Kasumi-1 (cell line): Measurements from ENCODE around the gene NAT9.

Source experiments
- DNase-seq, 2 experiments: peaks; one replicate each; lab custom pipeline; 2025; lab: John Stamatoyannopoulos, UW

Gene NAT9

DNA sequence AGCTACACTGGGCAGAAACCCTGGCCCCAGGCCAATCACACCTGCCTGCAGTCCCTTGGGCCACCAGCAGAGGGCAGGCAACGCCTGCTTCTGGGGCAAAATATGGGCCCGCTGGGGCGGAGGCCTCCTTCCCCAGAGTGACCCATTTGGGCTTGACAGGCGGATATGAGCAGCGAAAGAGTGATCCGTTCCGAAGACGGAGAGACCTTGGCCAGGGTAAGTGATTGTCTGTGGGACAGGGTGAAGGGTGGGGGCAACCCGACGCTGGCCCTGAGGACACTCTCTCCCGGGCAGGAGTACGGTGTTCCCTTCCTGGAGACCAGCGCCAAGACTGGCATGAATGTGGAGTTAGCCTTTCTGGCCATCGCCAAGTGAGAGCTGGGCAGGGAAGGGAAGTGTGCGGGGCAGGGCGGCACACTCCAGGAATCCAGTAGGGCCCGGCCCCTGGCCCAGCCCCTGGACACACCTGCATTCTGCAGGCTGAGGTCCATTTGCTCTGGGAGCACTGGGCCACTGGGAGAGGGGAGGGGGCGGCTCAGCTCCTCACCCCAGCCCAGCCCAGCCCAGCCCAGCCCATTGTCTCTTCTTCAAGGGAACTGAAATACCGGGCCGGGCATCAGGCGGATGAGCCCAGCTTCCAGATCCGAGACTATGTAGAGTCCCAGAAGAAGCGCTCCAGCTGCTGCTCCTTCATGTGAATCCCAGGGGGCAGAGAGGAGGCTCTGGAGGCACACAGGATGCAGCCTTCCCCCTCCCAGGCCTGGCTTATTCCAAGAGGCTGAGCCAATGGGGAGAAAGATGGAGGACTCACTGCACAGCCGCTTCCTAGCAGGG lies 31.2 kb downstream of the NAT9 start:
- peak; percentile 36 to 46 for DNase-seq

DNA sequence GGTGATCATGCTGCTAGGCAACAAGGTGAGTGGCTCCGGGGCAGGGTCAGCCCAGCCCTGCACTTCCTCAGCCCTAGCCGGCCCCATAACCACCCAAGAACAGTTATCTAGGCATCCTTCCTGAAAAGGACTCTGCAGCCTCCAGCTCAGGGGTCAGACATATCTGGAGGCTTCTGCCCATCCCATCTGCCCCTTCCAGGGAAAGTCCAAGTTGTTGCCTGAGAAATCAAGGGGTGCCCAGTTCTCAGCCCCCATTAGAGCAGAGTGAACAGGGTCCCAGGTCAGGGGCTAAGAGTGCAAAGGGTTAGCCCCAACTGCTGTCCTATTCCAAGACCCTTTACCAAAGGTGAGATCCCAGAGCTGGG lies 31.8 kb downstream of the NAT9 start:
- no peak for DNase-seq

DNA sequence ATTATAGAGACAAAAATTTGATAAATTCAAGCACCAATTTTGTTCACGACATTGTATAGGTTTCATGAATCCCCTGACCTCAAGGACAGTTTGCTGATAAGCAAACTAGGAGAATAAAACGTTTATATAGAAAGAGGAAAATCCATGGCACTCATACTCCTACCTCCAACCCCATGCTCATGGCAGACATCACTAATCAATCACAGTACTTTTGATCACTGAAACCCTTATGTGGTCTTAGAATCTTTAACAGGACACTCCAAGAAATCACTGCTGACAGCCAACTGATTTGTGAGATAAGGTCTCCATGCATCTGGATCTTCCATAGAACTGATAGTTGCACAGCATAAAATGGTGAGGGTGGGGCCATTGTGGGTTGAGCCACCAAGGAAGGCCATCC lies 32.4 kb downstream of the NAT9 start:
- no peak for DNase-seq

- no peak for DNase-seq
Observed at GRCh38 chr17:74742978-74743545, 33.1 kb downstream of the NAT9 start.

DNA sequence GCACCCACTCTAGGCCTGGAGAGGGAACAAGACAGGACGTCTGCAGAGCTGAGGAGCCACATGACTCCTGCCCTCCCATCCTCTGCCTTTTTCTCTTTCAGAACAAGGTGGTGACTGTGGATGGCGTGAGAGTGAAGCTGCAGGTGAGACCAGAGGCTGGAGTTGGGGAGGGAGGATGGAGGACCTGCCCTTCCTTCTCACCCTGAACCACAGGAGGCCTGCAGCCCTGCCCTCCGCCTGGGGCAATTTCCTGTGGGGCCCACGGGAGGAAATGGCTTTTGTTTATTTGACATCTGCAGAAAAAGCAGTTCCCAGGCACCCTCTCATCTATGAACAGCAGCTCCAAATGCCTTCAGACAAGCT lies 34.0 kb downstream of the NAT9 start:
- DNase-seq, result peak; percentile 94 to 95

DNA sequence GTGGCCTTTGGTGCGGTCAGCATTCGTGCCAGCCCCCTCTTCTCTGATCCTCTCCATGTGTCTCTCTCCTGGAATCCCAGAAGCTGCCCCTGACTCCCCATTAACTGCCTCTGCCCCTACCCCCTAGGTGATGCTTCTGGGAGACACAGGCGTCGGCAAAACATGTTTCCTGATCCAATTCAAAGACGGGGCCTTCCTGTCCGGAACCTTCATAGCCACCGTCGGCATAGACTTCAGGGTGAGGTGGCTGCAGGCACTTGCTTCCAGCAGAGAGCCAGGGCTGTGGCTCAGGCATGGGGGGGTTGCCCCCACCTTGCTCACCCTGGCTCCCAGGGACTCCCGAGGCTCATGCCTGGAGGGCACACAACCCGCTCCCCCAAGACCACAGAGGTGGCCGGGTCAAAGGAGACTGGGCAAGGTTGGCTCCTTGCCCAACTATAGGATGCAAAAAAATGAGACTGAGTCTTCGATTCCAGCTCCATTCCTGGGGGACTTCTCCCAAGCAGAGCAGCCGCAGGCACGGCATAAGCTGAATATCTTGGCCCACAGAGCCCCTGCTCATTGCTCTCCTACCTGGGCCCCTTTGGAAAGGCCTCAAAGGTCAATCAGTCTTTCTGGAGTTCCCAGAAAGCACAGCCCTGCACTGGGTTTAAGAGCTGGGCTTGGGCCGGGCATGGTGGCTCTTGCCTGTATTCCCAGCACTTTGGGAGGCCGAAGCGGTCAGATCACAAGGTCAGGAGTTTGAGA lies 35.3 kb downstream of the NAT9 start:
- DNase-seq, result no peak

DNA sequence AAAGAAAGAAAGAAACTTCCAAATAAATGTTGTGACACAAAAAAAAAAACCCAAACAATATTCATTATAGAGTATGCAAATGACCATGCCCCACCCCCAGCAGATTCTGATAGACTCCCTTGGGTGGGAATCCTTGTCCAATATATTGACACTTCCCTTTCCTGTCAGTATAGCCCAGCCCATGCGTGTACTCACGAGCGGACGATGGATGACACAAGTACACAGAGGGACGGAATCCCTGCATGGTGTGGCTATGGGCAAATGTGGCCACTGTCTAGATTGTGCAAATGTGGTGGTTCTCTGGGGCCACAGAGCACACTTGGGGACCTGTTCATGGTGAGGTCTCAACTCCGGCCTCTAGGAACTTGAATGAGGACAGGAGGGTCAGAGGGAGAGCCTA lies 36.0 kb downstream of the NAT9 start:
- no peak for DNase-seq

GRCh38 chr17:74739227-74739831 lies 36.8 kb downstream of the NAT9 start:
- no peak for DNase-seq

DNA sequence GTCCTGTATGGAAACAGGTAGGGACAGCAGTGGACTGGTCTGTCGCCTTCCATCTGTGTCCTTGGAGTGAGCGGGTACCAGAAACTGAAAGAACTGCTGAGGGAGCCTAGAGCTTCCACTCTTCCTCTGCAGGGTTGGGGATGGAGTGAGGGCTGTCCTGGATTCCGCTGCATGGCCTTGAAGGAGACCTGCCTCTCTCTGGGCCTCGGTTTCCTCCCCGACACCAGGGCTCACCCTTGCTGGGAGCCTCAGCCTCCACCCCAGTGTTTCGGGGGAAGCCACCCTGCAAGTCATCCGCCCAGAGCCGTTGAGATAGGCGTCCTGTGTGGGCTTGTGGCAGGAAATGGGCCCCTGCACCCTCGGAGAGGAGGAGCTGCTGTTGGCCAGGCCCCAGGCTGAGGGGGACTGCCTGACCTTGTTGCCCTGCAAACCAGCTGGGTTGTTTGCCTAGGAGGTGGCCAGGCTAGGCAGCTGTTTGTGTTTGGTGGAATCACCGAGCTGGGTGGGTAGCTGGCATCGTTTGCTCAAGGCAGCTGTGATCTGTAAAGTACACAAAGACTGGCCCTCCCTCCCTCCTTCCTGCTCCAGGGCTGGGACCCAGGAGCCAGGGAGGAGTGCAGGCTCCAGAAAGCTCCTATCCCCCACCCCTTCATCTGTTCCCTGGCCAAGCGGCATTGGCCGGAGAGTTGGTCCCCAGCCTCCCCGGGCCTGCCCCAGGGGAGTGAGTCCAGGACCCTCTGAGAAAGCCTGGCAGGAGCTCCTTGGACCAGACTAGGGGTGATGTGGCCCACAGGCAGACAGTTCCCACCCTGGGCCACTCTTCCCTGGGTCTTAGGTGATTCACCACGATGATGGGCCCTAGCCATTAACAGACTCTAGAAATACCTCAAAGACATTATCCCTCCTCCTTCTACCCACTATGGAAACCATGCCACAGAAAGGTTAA lies 37.8 kb downstream of the NAT9 start:
- peak; percentile 97 for DNase-seq

DNA sequence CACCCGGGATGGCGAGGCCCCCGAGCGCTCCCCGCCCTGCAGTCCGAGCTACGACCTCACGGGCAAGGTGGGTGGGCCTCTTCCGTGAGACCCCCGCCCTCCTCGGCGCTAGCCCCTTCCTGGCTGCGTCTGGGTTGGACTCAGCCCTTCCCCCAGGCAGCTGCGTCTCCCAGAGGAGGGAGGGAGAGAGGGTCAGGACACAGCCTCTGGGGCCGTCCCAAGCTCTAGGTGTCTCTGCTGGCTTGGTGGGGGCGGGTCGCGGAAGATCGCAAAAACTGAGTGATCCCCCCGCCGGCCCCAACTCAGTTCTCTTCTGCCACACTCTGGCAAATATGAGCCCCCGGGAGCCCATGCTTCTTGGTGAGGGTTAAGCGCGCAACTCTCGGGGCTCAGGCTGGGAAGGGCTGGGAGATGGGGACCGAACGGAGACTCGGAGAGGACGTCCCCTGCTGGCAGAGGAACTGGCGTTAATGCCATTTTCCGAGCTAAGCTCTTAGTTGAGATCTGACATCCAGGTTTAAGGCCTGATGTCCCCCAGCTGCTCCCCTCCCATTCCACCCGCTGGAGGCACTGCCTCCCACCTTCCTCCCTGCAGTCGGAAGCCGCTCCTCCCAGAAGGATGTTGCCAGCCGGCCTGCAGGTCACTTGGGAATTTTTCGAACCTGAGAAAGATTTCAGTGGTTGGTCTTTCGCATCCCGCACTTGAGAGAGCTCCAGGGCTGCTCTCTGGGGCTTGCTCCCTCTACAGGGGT lies 38.7 kb downstream of the NAT9 start:
- DNase-seq, result peak; percentile 78 to 81

- DNase-seq, result peak; percentile 98 to 99
Observed at GRCh38 chr17:74736513-74737298, 39.4 kb downstream of the NAT9 start, which contains the start of gene RAB37. TSS of gene RAB37 (plus strand) at chr17:74737256. CDS start at chr17:74737273, 17 bp downstream.

GRCh38 chr17:74734256-74734655 lies 41.9 kb downstream of the NAT9 start:
- DNase-seq, result no peak

DNA sequence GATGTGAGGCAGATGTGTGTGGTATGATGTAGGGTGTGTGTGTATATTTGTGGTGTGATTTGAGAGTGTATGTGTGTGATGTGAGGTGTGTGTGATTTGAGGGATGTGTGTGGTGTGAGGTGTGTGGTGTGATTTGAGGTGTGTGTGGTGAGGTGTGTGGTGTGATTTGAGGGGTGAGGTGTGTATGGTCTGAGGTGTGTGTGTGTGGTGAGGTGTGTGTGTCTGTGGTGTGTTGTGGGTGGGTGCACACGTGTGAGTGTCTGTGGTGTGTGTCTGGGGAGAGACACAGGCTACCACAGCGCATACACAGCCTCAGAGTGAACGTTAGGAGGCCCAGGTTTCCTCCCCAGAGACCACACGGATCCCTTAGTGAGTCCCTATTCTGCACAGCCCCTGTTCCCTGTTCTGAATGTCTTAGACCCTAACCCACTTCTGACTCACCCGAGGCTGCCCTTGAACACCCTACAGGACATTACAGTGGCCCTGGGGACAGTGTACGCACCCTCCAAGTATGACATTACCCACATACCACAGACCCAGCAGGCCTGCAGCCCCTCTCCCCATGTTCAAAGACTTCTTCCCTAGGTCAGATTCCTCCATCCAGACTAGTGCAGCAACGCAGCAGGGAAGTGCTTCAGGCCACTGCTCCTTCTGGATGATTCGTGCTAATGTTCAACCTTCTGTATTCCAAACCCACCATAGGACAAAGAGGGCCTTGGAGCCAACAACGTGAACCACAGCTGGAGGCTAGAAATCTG lies 42.6 kb downstream of the NAT9 start:
- no peak for DNase-seq

- no peak for DNase-seq
Observed at GRCh38 chr17:74732042-74732867, 43.9 kb downstream of the NAT9 start.

GRCh38 chr17:74731347-74731605 lies 44.9 kb downstream of the NAT9 start:
- DNase-seq, result no peak

DNA sequence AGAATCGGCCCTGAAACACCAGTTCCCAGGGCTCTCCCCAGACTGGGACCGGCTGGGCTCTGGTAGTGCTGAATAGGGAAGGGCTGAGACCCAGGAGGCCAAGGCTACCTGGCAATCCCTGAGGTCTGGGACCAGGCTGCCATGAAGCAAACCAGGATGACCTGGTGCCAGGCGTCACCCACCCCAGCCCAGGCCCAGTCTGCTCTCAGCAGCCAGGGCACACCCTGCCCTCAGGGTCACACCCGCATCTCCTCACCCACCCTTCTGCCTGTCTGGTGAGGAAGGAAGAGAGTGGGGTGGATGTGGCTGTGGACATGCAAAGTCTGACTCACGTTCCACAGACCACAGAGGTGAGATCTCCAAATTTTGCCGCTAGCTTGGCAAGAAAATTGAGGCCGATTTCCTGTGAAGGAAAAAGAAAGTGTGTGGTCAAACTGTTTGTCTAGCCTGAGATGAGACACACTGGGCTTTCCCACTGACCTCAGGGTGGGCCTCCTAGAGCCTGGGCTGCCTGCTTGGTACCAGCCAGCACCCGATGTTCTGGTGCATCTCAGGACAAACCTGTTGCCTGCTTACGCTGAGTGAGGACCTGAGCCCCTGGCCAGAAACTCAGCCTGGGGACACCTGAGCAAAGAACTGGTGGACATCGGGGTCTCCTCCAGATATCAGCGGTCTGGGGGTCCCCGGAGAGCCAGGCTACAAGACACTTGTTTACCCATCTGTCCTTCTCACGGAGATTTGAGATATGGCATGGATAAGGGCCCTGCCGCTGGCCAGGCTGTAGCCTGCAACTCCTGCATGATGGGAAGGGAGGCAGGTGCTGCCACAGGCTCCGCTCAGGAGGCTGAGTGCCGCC lies 45.4 kb downstream of the NAT9 start:
- DNase-seq, result no peak

- no peak for DNase-seq
Observed at GRCh38 chr17:74729866-74730265, 46.3 kb downstream of the NAT9 start.

DNA sequence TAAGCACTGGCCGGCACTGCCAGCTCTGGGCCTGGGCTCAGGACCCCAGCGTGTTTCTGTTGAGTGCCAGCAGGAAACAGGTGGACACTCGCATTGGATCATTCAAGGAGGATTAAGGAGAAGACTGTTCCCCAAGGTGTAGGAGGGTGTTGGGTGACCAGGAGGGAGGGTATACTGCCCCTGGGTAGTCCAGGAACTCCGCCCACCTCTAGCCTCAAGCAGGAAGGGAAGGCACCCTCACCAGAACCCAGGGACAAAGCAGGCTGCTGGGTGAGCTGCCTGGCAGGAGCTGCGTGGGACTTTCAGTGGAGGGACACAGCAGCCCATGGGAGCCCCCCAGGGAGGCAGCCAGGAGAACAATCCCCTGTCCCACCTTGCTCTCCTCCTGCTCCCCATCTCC lies 46.8 kb downstream of the NAT9 start:
- no peak for DNase-seq
